ENCODE results near the gene CREG1.
A peak's percentile ranks its signal among the peaks of the same experiment; 100 is the strongest.

The CREG1 gene

GRCh38 chr1:167502719-167503462, 50.7 kb downstream of the CREG1 start:
- Histone ChIP-seq H3K27ac (no peak overlapping the region), H3K79me2 (ENCODE audit: insufficient read depth, low read depth) (no peaks in the 10 kb centered on the region), H4K20me1 (ENCODE audit: insufficient read depth) (no peaks in the 10 kb centered on the region), H3K9ac (no peak overlapping the region), H3K27me3 (ENCODE audit: insufficient read depth, low read depth) (no peaks in the 10 kb centered on the region), H2AFZ (ENCODE audit: low read depth) (no peak overlapping the region; the same call in 1 of the 2 replicates), H3K36me3 (ENCODE audit: insufficient read depth) (no peaks in the 10 kb centered on the region), H3K4me2 (no peak overlapping the region), H3K4me1 (ENCODE audit: low read depth, poor library complexity, severe bottlenecking) (peaks cover 45% of the 10 kb centered on the region), H3K4me3 (IDR thresholded peaks at IDR 0.05; ENCODE audit: insufficient read depth, low read depth, low read length) (no peak overlapping the region)
- no peak for TF ChIP-seq CTCF (conservative IDR thresholded peaks at IDR 0.05; ENCODE audit: low read depth, low read length)

- no peak overlapping the region for H3K9ac ChIP-seq
- peak overlapping the region; percentile 28; the same call in 1 of the 2 replicates for H3K27ac ChIP-seq
- TF ChIP-seq CTCF (conservative IDR thresholded peaks at IDR 0.05; ENCODE audit: low read depth, low read length): no peak
- H3K36me3 ChIP-seq (ENCODE audit: insufficient read depth): no peaks in the 10 kb centered on the region
- peak overlapping the region; percentile 31 for H2AFZ ChIP-seq (ENCODE audit: low read depth)
- peaks cover 52% of the 10 kb centered on the region for H3K4me1 ChIP-seq (ENCODE audit: low read depth, poor library complexity, severe bottlenecking)
- no peak overlapping the region for H3K4me3 ChIP-seq (IDR thresholded peaks at IDR 0.05; ENCODE audit: insufficient read depth, low read depth, low read length)
- no peaks in the 10 kb centered on the region for H4K20me1 ChIP-seq (ENCODE audit: insufficient read depth)
- no peak overlapping the region for H3K4me2 ChIP-seq
- no peaks in the 10 kb centered on the region for H3K79me2 ChIP-seq (ENCODE audit: insufficient read depth, low read depth)
- no peaks in the 10 kb centered on the region for H3K27me3 ChIP-seq (ENCODE audit: insufficient read depth, low read depth)
Measured at GRCh38 chr1:167502192-167502551, 51.4 kb downstream of the CREG1 start.

- no peaks in the 10 kb centered on the region for H3K79me2 ChIP-seq (ENCODE audit: insufficient read depth, low read depth)
Measured at GRCh38 chr1:167501515-167502191, 51.9 kb downstream of the CREG1 start.

GRCh38 chr1:167500283-167500860, 53.2 kb downstream of the CREG1 start:
- peak overlapping the region; percentile 20; the same call in 1 of the 2 replicates for H3K9ac ChIP-seq
- no peaks in the 10 kb centered on the region for H3K79me2 ChIP-seq (ENCODE audit: insufficient read depth, low read depth)
- no peaks in the 10 kb centered on the region for H3K36me3 ChIP-seq (ENCODE audit: insufficient read depth)
- H3K4me2 ChIP-seq: peak overlapping the region; percentile 72
- no peaks in the 10 kb centered on the region for H3K27me3 ChIP-seq (ENCODE audit: insufficient read depth, low read depth)
- no peak for TF ChIP-seq CTCF (conservative IDR thresholded peaks at IDR 0.05; ENCODE audit: low read depth, low read length)
- H2AFZ ChIP-seq (ENCODE audit: low read depth): peak overlapping the region; percentile 85
- peak overlapping the region; percentile 60 for H3K27ac ChIP-seq
- no peaks in the 10 kb centered on the region for H4K20me1 ChIP-seq (ENCODE audit: insufficient read depth)
- peak overlapping the region; percentile 24 for H3K4me3 ChIP-seq (IDR thresholded peaks at IDR 0.05; ENCODE audit: insufficient read depth, low read depth, low read length)
- H3K4me1 ChIP-seq (ENCODE audit: low read depth, poor library complexity, severe bottlenecking): peaks cover 55% of the 10 kb centered on the region

More at GRCh38 chr1:167501515-167502191, 51.9 kb downstream of the CREG1 start:
- Histone ChIP-seq H3K27ac (peak overlapping the region; percentile 28), H3K4me2 (peak overlapping the region; percentile 72; the same call in 1 of the 2 replicates), H4K20me1 (ENCODE audit: insufficient read depth) (no peaks in the 10 kb centered on the region), H3K4me3 (IDR thresholded peaks at IDR 0.05; ENCODE audit: insufficient read depth, low read depth, low read length) (no peak overlapping the region), H3K36me3 (ENCODE audit: insufficient read depth) (no peaks in the 10 kb centered on the region), H3K27me3 (ENCODE audit: insufficient read depth, low read depth) (no peaks in the 10 kb centered on the region), H3K4me1 (ENCODE audit: low read depth, poor library complexity, severe bottlenecking) (peaks cover 55% of the 10 kb centered on the region), H2AFZ (ENCODE audit: low read depth) (peak overlapping the region; percentile 31), H3K9ac (no peak overlapping the region; the same call in 1 of the 2 replicates)
- TF ChIP-seq CTCF (conservative IDR thresholded peaks at IDR 0.05; ENCODE audit: low read depth, low read length): no peak
